Lower leg skin (tissue), 4 donors: ENCODE results near the gene AFDN. TPM values are rescaled to one million over a fixed set of nuclear protein-coding genes. Genes with fewer than 3 reads are reported as not detected.

ENCODE experiments used
- DNase-seq, 2 donors: peaks; one replicate each; pipeline ENCODE4 v3.0.0-alpha.2; 2019; ENCODE audit warnings: low spot score in 2 of 2
- H3K4me3 ChIP-seq: fragments of 200-600 bp; sonication (generic); 2 replicates; pipeline ENCODE4 v1.5.1; 2017; ENCODE audit warnings: mild to moderate bottlenecking, low read depth; ENCODE audit not compliant: poor library complexity, severe bottlenecking
- POLR2A ChIP-seq, 2 donors: fragments of 450-650 bp; IDR thresholded peaks; one replicate each; pipeline ENCODE4 v1.6.1; 2016 to 2017; ENCODE audit warnings: antibody characterized with exemption in 2 of 2, mild to moderate bottlenecking in 1 of 2, moderate library complexity in 1 of 2
- WGBS, 2 donors: methylation state at CpG; one replicate each; pipeline ENCODE4 v1.1.5; 2018; 5-methylcytosine and 5-hydroxymethylcytosine counted together
- intact Hi-C: fragments of 100-400 bp; cut with DNase I; formaldehyde crosslinking; loops from one replicate; pipeline ENCODE4 v1.15.0; 2023; ENCODE audit warnings: low total_unique reads
- total RNA-seq, 4 donors: library from RNA; depleted of rRNA; stranded (reverse); fragments of >200 nt; gene quantifications; one replicate each; pipeline ENCODE4 v1.1.0, GENCODE V29; 2016
- TF ChIP-seq, protein P1 (sequence below), 3 donors: fragments of 450-650 bp; IDR thresholded peaks; one replicate each; pipeline ENCODE4 v1.5.1; 2016; ENCODE audit warnings: antibody characterized with exemption in 3 of 3, mild to moderate bottlenecking in 3 of 3, moderate library complexity in 2 of 3

AFDN gene
- total RNA-seq, 4 donors from 2014 or later: 137 to 213 (median 168) TPM

DNA sequence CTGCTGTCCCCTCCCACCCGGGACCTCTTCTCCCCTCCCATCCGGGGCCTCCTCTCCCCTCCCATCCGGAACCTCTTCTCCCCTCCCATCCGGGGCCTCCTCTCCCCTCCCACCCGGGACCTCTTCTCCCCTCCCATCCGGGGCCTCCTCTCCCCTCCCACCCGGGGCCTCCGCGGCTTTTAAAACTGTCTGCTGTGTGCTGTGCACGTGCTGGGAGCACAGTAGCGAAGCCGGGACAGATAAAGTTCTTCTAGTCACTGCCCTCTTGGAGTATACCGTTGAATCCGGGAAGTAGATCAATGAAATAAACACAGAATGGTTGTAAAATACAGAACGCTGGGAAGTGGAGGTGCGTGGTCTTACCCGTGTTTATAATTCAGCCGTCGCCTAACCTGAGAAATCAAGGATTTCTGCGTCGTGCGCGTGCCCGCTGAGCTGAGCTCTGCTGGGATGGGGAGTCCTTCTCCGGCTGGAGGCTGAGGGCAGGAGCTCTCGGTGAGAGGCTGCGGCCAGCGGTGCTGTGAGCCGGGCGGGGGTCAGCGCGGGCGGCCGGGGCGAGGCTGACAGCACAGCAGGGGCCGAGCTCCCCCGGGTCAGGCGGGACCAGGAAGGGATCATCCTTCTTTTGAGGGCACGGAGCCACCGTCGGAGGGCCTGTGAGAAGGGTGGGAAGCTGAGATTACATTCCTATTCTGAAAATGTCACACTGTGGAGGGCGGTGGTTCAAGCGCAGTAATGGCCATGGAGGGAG lies 151.2 kb downstream of the AFDN start:
- no peak for TF ChIP-seq POLR2A (IDR thresholded peaks at IDR 0.05)
- TF ChIP-seq, protein P1, sequence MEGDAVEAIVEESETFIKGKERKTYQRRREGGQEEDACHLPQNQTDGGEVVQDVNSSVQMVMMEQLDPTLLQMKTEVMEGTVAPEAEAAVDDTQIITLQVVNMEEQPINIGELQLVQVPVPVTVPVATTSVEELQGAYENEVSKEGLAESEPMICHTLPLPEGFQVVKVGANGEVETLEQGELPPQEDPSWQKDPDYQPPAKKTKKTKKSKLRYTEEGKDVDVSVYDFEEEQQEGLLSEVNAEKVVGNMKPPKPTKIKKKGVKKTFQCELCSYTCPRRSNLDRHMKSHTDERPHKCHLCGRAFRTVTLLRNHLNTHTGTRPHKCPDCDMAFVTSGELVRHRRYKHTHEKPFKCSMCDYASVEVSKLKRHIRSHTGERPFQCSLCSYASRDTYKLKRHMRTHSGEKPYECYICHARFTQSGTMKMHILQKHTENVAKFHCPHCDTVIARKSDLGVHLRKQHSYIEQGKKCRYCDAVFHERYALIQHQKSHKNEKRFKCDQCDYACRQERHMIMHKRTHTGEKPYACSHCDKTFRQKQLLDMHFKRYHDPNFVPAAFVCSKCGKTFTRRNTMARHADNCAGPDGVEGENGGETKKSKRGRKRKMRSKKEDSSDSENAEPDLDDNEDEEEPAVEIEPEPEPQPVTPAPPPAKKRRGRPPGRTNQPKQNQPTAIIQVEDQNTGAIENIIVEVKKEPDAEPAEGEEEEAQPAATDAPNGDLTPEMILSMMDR (IDR thresholded peaks at IDR 0.05): no peak
- no peak for DNase-seq
- intact Hi-C loops: no loop called here
- H3K4me3 ChIP-seq: no peak overlapping the region
- 94 to 95% methylated on average over 35 to 39 of the region's 43 CpGs for WGBS, 2 donors

DNA sequence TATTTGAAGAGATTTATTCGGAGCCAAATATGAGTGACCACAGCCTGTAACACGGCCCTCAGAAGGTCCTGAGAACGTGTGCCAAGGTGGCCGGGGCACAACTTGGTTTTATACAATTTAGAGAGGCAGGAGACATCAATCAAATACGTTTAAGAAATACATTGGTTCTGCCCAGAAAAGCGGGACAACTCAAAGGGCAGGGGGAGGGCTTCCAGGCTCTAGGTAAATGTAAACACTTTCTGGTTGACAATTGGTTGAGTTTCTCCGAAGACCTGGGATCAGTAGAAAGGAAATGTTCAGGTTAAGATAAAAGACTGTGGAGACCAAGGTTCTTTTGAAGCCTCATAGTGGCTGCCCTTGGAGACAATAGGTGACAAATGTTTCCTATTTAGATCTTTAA lies 151.9 kb downstream of the AFDN start:
- intact Hi-C loops: no loop called here
- H3K4me3 ChIP-seq: no peak overlapping the region
- 89 to 91% methylated on average over 7 of the region's 7 CpGs for WGBS, 2 donors
- no peak for TF ChIP-seq POLR2A (IDR thresholded peaks at IDR 0.05)
- TF ChIP-seq, protein P1 (IDR thresholded peaks at IDR 0.05): no peak
- no peak for DNase-seq

DNA sequence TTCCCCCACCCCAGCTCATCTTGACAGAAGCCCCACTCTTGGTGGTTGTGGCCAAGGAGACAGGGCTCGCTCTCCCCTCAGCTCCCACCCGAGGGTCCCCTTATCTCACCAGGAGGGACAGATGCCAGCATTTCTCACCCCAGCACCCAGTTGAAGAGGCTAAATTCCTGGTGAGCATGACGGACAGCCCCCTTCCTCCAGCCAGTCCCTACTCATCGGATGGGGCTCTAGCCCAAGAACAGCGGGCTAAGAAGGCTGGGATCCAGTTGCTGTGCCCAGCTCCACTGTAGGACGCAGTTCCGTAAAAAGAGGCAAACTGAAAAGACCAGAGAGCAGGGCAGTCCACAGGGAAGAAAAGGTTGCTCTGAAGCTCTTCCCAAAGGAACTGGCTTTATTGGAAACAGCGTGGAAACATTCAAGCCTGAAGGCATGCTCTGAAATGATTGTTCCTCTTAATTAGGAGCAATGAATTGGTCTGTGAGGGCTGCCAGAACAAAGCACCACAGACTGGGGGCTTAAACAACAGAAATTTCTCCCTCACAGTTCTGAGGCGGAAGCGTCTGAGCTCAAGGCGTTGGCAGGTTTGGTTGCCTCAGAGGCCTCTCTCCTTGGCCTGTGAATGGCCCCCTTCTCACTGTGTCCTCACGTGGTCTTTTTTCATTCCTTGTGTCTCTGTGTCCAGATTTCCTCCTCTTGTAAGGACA lies 152.9 kb downstream of the AFDN start:
- H3K4me3 ChIP-seq: no peak overlapping the region
- no peak for TF ChIP-seq POLR2A (IDR thresholded peaks at IDR 0.05)
- TF ChIP-seq, protein P1 (IDR thresholded peaks at IDR 0.05): no peak
- WGBS, 2 donors: 80 to 81% methylated on average over 12 of the region's 12 CpGs
- no peak for DNase-seq
- intact Hi-C loops: no loop called here

DNA sequence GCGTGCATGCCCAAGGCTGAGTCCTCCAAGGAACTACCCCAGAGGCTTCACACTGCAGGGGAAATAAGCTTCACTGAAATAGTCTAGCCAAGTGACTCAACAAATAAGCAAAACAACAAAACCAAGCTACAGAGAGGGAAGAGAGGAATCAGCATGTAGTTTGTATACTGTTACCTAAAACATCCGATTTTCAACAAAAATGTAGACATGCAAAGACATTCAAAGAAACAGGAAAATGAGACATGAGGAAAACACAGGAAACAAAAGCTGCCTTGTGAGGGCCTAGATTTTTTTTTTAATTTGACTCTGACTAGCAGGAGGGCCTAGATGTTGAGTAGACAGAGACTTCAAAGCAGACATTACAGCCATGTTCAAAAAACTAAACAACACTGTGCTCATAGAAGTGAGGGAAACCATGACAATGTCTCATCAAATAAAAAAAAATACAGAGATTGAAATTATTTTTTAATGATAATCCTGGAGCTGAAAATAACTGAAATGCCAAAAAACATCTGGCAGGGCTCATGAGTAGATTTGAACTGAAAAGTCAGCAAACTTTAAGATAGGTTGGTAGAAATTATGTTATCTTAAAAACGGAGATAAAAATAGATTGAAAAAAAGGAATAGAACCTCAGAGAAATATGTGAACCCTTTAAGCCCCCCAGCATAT lies 154.3 kb downstream of the AFDN start:
- H3K4me3 ChIP-seq: no peak overlapping the region
- DNase-seq: no peak
- WGBS, 2 donors: 83 to 85% methylated on average over 3 of the region's 3 CpGs
- intact Hi-C loops: no loop called here
- TF ChIP-seq, protein P1 (IDR thresholded peaks at IDR 0.05): no peak
- TF ChIP-seq POLR2A (IDR thresholded peaks at IDR 0.05): no peak

DNA sequence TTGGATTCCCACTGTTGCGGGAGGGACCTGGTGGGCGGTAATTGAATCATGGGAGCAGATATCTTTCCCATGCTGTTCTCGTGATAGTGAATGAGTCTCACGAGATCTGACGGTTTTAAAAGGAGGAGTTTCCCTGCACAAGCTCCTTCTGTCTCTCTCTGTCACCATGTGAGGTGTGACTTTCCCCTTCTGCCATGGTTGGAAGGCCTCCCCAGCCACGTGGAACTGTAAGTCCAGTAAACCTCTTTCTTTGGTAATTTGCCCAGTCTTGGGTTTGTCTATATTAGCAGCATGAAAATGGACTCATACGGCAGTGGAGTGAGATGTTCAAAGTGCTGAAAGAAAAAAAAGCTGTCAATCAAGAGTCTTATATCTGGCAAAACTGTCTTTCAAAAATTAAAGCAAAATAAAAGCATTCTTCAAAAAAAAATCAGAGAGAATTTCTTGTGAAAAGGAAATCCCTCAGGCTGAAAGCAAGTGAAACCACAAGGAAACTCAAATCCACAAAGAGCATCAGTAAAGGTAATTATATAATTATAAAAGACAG lies 155.3 kb downstream of the AFDN start:
- 77 to 85% methylated on average over 7 of the region's 7 CpGs for WGBS, 2 donors
- no peak for TF ChIP-seq POLR2A (IDR thresholded peaks at IDR 0.05)
- TF ChIP-seq, protein P1 (IDR thresholded peaks at IDR 0.05): no peak
- no peak for DNase-seq
- H3K4me3 ChIP-seq: no peak overlapping the region
- intact Hi-C loops: no loop called here
